NCI-H2107 (cell line): ENCODE data around the gene SELPLG.
"Not testable (repeated sequence)": the region's sequence is repeated elsewhere in the genome, so short reads cannot be mapped to it uniquely, and the experiment has no call there.

Experiments used
- DNase-seq: peaks from one replicate; lab custom pipeline; 2025; lab: John Stamatoyannopoulos, UW

The SELPLG gene

DNA sequence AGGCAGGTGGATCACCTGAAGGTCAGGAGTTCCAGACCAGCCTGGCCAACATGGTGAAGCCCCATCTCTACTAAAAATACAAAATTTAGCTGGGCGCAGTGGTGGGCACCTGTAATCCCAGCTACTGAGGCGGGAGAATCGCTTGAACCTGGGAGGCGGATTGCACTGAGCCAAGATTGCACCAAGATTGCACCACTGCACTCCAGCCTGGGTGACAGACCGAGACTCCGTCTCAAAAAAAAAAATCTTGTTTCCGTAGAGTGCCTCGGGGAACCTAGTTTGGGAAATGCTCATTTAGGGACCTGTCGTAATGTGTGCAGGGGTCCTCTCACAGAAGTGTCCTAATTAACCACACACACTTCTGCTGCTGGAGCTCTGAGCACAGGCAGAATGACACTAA lies 43.2 kb downstream of the SELPLG start:
- not testable (repeated sequence) for DNase-seq

GRCh38 chr12:108589840-108590229 lies 43.9 kb downstream of the SELPLG start:
- no peak for DNase-seq

DNA sequence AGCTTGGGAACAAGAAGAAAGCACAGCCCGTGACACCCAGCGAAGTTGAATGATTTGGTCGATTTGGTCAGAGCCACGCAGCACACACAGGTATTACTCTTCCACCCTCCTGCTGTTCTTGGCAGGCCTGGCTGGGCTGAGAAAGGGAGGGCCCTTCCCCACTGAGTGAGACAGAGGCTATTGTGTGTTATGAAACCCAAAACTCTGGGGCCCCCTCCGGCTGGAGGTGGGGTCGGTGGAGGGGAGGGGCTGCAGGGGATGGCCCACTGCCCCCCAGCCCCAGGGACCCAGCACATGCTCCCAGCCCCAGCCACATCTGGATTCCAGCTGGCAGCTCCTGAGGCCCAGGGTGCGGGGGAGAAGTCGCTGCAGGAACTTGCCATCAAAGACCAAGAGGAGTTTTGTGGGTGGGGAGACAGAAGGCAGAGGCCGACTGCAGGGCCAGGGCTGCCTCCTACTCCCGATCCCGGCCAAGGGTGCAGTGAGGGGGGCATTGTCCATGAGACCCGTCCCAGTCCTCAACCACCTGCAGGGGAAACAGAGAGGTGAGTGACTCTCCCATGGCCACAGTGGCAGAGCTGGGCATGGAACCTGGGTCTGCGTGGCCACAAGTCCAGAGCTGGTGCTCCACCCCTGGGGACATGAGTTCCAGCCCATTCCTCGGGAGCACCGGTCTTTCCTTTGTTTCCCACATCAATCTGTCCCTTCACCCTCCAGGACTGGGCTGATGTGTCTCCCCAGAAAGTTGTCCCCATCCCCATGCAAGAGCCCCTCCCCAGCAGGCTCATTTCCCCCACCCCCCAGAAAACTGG lies 44.5 kb downstream of the SELPLG start:
- peak; percentile 54 for DNase-seq

- no peak for DNase-seq
These were observed 45.9 kb downstream of the SELPLG start for GRCh38 chr12:108587826-108588225.

DNA sequence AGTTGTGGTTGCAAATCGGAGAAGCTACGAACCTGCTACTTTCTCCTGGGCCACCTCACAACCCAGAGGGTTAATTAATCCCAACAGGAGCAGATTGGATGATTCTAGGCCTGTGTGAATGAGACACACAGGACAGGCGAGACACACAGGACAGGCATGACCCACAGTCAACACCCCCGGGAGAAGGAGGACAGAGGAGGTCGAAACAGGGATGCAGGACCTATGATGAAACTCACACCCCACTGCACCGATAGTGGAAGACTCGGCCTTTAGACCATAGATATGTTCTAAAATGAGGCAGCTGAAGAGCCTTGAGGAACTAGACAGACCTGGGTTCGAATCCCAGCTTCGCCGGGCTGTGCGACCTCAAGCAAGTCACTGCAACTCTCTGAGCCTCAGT lies 47.4 kb downstream of the SELPLG start:
- DNase-seq, result no peak

DNA sequence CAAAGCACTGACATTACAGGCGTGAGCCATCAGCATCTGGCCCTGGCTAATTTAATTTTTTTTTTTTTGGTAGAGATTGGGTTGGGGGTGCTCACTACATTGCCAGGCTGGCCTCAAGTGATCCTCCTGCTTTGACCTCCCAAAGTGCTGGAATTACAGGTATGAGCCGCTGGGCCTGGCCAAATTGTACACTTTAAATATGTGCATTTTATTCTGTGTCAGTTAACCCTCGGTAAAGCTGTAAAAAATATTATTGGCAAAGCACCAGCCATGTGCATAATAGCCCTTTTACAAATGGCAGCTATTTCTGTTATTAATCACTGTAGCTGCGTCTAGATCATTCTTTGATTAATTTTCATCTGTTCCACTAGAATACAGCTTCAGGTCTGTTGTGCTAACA lies 47.8 kb downstream of the SELPLG start:
- no peak for DNase-seq

GRCh38 chr12:108584456-108585065 lies 49.1 kb downstream of the SELPLG start:
- no peak for DNase-seq

- DNase-seq, result no peak
These were observed 49.7 kb downstream of the SELPLG start for GRCh38 chr12:108583991-108584390.

DNA sequence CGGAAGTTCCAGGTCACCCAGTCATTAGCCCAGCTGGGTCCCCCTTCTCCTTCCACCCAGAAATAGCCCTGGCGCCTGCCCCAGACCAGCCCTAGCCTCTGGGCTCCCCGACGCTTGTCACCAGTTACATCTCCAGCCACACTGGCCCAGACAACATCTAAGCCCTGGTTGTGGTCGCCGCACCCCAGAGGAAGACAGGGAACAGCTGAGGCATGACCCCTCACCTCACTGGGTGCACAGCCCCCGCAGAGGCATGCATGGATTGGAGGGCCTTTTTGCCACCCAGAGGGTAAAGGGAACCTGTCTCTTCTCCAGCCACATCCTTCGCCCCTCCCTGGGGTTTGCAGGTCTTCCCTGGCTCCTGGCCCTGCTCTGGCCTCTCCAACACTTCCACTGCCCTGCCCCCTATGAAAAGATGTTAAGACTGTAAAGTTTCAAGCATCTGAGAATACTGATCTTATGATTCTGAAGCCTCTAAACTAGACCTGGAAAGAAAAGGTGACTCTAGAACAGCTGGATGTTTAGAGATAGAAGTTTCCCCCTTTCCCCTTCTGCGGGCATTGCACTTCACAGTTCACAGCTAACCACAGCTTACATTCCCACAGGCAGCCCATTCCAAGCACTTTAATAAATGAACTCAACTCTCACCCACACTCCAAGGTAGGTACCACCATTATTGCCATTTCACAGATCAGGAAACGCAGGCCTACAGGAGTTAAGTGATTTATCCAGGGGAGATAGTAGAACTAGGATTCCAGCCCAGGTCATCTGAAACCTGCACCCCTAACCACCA lies 50.5 kb downstream of the SELPLG start:
- DNase-seq, result no peak

- DNase-seq, result no peak
These were observed 51.2 kb downstream of the SELPLG start for GRCh38 chr12:108582509-108582908.

- DNase-seq, result no peak
These were observed 52.1 kb downstream of the SELPLG start for GRCh38 chr12:108581311-108582227.

DNA sequence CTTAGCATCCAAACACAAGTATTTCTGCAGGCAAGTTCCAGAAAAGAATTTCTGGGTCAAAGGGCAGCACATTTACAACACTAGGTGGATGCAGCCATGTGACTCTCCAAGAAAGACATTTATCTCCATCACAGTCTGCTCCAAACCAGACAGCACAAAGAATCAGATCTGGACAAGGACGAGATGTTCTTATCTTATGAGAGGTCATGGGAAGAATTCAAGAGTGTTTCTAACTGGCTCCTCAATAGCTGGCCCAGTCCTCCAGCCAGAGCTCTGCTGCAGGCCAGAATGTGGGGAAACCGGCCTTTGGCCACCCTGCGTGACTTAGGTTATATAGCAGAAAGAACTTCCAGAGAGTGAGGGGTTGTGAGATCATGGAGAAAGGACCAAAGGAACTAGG lies 53.2 kb downstream of the SELPLG start:
- no peak for DNase-seq

DNA sequence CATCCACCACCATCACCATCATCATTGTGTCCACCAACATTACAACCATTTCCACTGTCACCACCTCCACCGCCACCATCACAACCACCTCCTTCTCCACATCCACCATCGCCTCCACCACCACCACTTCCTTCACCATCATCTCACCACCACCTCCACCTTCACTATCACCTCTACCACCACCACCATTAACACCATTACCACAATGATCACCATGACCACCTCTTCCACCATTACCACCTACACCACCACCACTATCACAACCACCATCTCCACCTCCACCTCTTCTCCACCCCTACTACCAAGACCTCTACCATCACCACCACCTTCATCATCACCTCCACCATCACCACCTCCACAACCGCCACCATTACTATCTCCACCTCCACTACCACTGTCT lies 54.9 kb downstream of the SELPLG start:
- DNase-seq, result no peak

- no peak for DNase-seq
These were observed 55.4 kb downstream of the SELPLG start for GRCh38 chr12:108578264-108578663.

DNA sequence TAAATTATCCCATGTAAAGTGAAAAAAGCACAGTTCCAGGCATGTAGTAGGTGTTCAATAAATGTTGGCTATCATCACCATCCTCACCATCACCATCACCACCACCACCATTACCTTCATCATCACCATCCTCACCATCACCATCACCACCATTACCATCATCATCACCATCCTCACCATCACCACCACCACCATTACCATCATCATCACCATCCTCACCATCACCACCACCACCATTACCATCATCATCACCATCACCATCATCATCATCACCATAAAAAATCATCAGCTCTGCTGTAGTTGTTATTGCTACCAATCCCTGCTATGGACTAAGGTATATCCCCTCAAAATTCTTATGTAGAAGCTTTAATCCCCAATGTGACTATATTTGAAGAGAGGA lies 56.2 kb downstream of the SELPLG start:
- DNase-seq, result no peak

DNA sequence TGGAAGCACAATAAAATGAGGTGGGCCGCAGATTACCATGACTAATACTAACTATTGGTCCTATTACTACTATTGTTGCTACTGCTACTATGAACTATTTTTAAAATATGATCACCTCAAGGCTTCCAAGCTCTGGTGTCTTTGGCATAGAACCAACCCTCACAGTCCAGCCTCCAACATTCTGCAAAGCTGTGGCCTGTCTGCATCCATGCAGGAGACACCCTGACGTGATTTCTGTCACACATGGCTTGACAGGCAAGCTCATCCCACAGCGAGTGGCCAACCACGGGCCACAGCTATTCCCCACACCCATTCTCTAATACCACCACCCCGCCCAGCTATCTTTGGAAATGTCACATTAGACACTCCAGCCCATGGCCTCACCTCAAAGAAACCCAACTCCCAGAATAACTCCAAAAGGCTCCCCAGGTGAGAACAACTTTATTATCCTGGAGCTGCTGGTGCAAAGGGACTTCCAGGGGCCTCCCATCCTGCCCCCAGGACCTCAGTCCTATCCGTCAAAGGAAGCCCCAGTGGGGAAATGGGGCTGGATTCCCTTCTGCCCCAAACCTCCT lies 56.9 kb downstream of the SELPLG start:
- no peak for DNase-seq

DNA sequence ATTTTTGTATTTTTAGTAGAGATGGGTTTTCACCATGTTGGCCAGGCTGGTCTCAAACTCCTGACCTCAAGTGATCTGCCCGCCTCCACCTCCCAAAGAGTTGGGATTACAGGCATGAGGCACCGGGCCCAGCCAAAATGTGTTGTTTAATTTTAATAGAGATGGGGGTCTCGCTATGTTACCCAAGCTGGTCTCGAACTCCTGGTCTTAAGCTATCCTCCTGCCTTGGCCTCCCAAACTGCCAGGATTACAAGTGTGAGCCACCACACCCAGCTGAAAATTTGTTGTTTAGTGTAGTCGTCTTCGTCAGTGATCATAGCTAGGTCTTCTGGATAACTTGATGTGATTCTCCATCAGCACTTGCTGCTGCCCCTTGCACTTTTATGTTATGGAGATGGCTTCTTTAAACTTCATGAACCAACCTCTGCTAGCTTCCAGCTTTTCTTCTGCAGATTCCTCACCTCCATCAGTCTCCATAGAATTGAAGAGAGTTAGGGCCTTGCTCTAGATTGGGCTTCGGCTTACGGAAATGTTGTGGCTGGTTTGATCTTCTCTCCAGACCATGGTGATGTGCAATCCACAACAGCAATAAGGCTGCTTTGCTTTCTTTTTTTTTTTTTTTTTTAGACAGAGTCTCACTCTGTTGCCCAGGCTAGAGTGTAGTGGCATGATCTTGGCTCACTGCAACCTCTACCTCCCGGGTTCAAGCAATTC lies 58.3 kb downstream of the SELPLG start:
- DNase-seq, result no peak

GRCh38 chr12:108574276-108574675 lies 59.4 kb downstream of the SELPLG start:
- DNase-seq, result not testable (repeated sequence)

DNA sequence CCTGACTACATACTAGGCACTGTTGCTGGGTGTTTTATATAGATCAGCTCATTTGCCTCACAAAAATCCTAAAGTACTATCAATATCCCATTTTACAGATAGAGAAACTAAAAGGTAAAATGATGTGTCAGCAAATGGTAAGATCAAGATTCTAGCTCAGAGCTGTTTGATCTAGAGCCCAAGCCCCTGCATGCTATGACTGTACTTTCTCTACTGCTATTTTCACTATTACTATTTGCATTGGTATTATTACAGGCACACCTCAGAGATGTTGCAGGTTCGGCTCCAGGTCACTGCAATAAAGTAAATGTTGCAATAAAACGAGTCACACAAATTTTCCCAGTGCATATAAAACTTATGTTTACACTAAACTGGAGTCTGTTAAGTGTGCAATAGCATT lies 60.4 kb downstream of the SELPLG start:
- DNase-seq, result no peak

DNA sequence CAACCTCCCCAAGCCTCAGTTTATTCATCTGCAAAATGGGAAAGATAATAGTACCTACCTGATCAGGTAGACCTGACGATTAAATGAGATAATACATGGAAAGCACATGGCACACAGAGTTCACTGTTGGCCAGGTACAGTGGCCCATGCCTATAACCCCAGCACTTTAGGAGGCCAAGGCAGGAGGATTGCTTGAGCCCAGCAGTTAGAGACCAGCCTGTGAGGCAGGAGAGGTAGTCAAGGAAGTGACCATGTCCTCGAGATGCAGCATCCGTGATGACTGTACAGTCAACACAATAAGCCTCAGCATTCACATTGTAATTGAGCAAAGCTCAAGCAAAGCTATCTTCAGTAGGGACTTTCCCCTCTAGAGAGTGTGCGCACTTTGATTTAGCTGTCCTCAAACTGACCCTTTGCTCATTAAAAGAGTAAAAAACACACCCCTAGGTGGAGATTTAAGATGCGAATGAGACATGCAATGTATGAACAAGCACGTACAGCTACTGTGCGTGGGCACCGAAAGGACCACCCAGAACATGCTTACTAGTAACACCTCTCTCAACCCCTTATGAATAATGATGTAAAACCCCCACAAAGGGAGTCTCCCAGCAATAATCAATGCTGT lies 61.4 kb downstream of the SELPLG start:
- DNase-seq, result no peak
